HepG2 (cell line): ENCODE measurements around the gene PEX11B. TPM values are rescaled to one million over a fixed set of nuclear protein-coding genes. Genes with fewer than 3 reads are reported as not detected.

ENCODE experiments used
- ATAC-seq: fragments of 200-7000 bp; cut with Tn5 transposase; 3 replicates; pipeline ENCODE4 v1.9.1; 2020; ENCODE audit warnings: mild to moderate bottlenecking, moderate library complexity
- Bru-seq: library from RNA; stranded (reverse); fragments of 400-500 nt; gene quantifications from one replicate; lab custom pipeline; 2021; lab: Mats Ljungman, UMichigan
- BruChase-seq, 2 experiments: library from RNA; stranded (reverse); fragments of 400-500 nt; gene quantifications; one replicate each; lab custom pipeline; 2021; lab: Mats Ljungman, UMichigan
- BruUV-seq: library from RNA; stranded (reverse); fragments of 400-500 nt; replicated peaks from 2 replicates; lab custom pipeline; 2021; lab: Mats Ljungman, UMichigan
- CTCF ChIA-PET: fragments of 300-600 bp; formaldehyde crosslinking; extraction: SDS; loops from one replicate; lab custom pipeline; 2021; ENCODE audit warnings: low total read pairs, inconsistent platforms, low intra/inter-chr PET ratio; lab: Yijun Ruan, JAX
- POLR2A ChIA-PET: fragments of 350-600 bp; sonication (Branson Sonifier 250); formaldehyde crosslinking; loops from one replicate; lab custom pipeline; 2020; ENCODE audit warnings: antibody characterized with exemption, inconsistent platforms; lab: Yijun Ruan, JAX
- DNase-seq: peaks from one replicate; pipeline ENCODE4 v3.0.0-alpha.2; 2015; ENCODE audit warnings: low spot score
- FAIRE-seq: peaks from 3 replicates; lab custom pipeline; 2011; peaks lifted over from hg19 to GRCh38; lab: Jason Lieb, UNC
- H2AFZ ChIP-seq: one replicate; pipeline ENCODE4 v1.6.1; 2011; ENCODE audit warnings: low read length, inconsistent platforms
- H3K27ac ChIP-seq: fragments of 300-600 bp; 3 replicates; pipeline ENCODE4 v1.8.0; 2011; ENCODE audit warnings: mixed run types, mild to moderate bottlenecking, mixed read lengths, low read length, inconsistent platforms; ENCODE audit not compliant: insufficient read depth; ENCODE audit errors: extremely low read length
- H3K27me3 ChIP-seq, 2 experiments: fragments of 200-600 bp in 1 of 2; 2 replicates in 1 of 2; 3 replicates in 1 of 2; pipeline versions ENCODE4 v1.6.0 to v1.8.0; 2011; ENCODE audit warnings: low read length in 2 of 2, mild to moderate bottlenecking in 2 of 2, moderate library complexity in 2 of 2, inconsistent platforms in 1 of 2; ENCODE audit not compliant: insufficient read depth in 2 of 2, control insufficient read depth in 1 of 2
- H3K36me3 ChIP-seq, 2 experiments: fragments of 200-600 bp in 1 of 2; replicated peaks in 1 of 2; 2 replicates in 1 of 2; 3 replicates in 1 of 2; pipeline versions ENCODE4 v1.5.1 to v1.8.0; 2011; ENCODE audit warnings: low read length in 2 of 2, inconsistent platforms in 1 of 2; ENCODE audit not compliant: insufficient read depth in 2 of 2, control insufficient read depth in 1 of 2
- H3K4me1 ChIP-seq: 2 replicates; pipeline ENCODE4 v1.5.1; 2012; ENCODE audit warnings: low read length, inconsistent platforms; ENCODE audit not compliant: insufficient read depth
- H3K4me2 ChIP-seq: 2 replicates; pipeline ENCODE4 v1.6.0; 2011; ENCODE audit warnings: low read depth, low read length, inconsistent platforms
- H3K4me3 ChIP-seq, 3 experiments: fragments of 200-600 bp in 1 of 3; sonication (generic), shearing (Covaris generic) in 1 of 3; replicated peaks in 1 of 3; 2 replicates each; pipeline ENCODE4 v1.5.1; 2011 to 2016; ENCODE audit warnings: low read length in 3 of 3, inconsistent platforms in 2 of 3, low read depth in 2 of 3, mild to moderate bottlenecking in 2 of 3, control low read depth in 1 of 3, mixed read lengths in 1 of 3; ENCODE audit not compliant: insufficient read depth in 1 of 3
- H3K79me2 ChIP-seq: one replicate; pipeline ENCODE4 v1.6.1; 2011; ENCODE audit warnings: low read length, inconsistent platforms; ENCODE audit not compliant: insufficient read depth
- H3K9ac ChIP-seq: 2 replicates; pipeline ENCODE4 v1.6.0; 2011; ENCODE audit warnings: mild to moderate bottlenecking, low read depth, low read length, inconsistent platforms; ENCODE audit not compliant: insufficient read depth
- H3K9me3 ChIP-seq: 2 replicates; pipeline ENCODE4 v1.5.1; 2012; ENCODE audit warnings: mild to moderate bottlenecking, low read length
- H4K20me1 ChIP-seq: 2 replicates; pipeline ENCODE4 v1.6.0; 2011; ENCODE audit warnings: inconsistent platforms, mild to moderate bottlenecking, low read length, moderate library complexity; ENCODE audit not compliant: insufficient read depth
- FOXC1 ChIP-seq: sonication (generic); formaldehyde crosslinking; IDR thresholded peaks from 2 replicates; pipeline ENCODE4 v1.8.0; 2022; ENCODE audit warnings: mild to moderate bottlenecking, missing genetic modification reagents, borderline replicate concordance
- HBP1 ChIP-seq: IDR thresholded peaks from 2 replicates; pipeline ENCODE4 v1.6.1; 2016; ENCODE audit warnings: low read depth, control low read depth
- KLF13 ChIP-seq: sonication (generic); formaldehyde crosslinking; IDR thresholded peaks from 2 replicates; pipeline ENCODE4 v1.4.0; 2020; ENCODE audit warnings: mild to moderate bottlenecking, missing genetic modification reagents
- MZF1 ChIP-seq: sonication (generic); formaldehyde crosslinking; IDR thresholded peaks from 2 replicates; pipeline ENCODE4 v1.8.1; 2023; ENCODE audit warnings: mild to moderate bottlenecking, missing genetic modification reagents, borderline replicate concordance
- PCBP2 ChIP-seq: fragments of 200-400 bp; formaldehyde crosslinking; optimal IDR thresholded peaks from 2 replicates; pipeline ENCODE3; 2018; ENCODE audit warnings: low read length, low read depth; ENCODE audit not compliant: poor library complexity, severe bottlenecking
- ZBTB14 ChIP-seq: sonication (generic); formaldehyde crosslinking; IDR thresholded peaks from 2 replicates; pipeline ENCODE4 v1.4.0; 2020; ENCODE audit warnings: missing genetic modification reagents
- ZBTB49 ChIP-seq: sonication (generic); formaldehyde crosslinking; IDR thresholded peaks from 2 replicates; pipeline ENCODE4 v1.4.0; 2020; ENCODE audit warnings: missing genetic modification reagents, borderline replicate concordance
- ZNF580 ChIP-seq: IDR thresholded peaks from 2 replicates; pipeline ENCODE4 v1.6.1; 2016; ENCODE audit warnings: low read depth, borderline replicate concordance
- ZNF782 ChIP-seq: sonication (generic); formaldehyde crosslinking; IDR thresholded peaks from 2 replicates; pipeline ENCODE4 v1.4.0; 2020; ENCODE audit warnings: missing genetic modification reagents, mild to moderate bottlenecking, borderline replicate concordance
- ZSCAN20 ChIP-seq: sonication (generic); formaldehyde crosslinking; IDR thresholded peaks from 2 replicates; pipeline ENCODE4 v1.4.0; 2020; ENCODE audit warnings: missing genetic modification reagents, mild to moderate bottlenecking, borderline replicate concordance
- WGBS: methylation state at CpG from one replicate; pipeline ENCODE4 v1.1.6; 2017; ENCODE audit warnings: low lambda C conversion rate; 5-methylcytosine and 5-hydroxymethylcytosine counted together
- in situ Hi-C: cut with HindIII; loops from 2 replicates; pipeline ENCODE4 v1.10.0; 2017; ENCODE audit warnings: low pct_unique_long_range_greater_than_20kb; ENCODE audit not compliant: extremely low pct_ligation_motif_present
- intact Hi-C: fragments of 100-400 bp; cut with micrococcal nuclease; formaldehyde crosslinking; loops from one replicate; pipeline ENCODE4 v1.10.0; 2022; ENCODE audit not compliant: unreplicated experiment
- long read RNA-seq, 2 experiments: library from RNA in 1 of 2; library from polyadenylated mRNA in 1 of 2; stranded (forward) in 1 of 2; unstranded in 1 of 2; transcript quantifications; one replicate each; pipeline ENCODE4 v2.0.0, GENCODE V29; 2019 to 2022
- polyA minus RNA-seq, 3 experiments: library from RNA; depleted of rRNA, polyadenylated mRNA; stranded (reverse); fragments of >200 nt; gene quantifications; 2 replicates each; pipeline ENCODE4 v1.2.3, GENCODE V29; 2011; ENCODE audit warnings: low replicate concordance in 1 of 3
- polyA plus RNA-seq, 8 experiments: library from polyadenylated mRNA; depleted of rRNA in 3 of 8; stranded (reverse) in 7 of 8; unstranded in 1 of 8; fragments of >200 nt; fragmentation: Illumina TruSeq in 4 of 8; extraction: Trizol in 4 of 8; gene quantifications; 2 replicates each; pipeline versions ENCODE4 v1.2.1 to v1.2.3, GENCODE V29; 2011 to 2016; ENCODE audit warnings: low read depth in 4 of 8, missing spikeins in 1 of 8, mixed read lengths in 1 of 8; ENCODE audit not compliant: insufficient read depth in 1 of 8
- total RNA-seq, 5 experiments: library from RNA; depleted of rRNA; stranded (reverse); fragments of >200 nt; fragmentation: Illumina TruSeq; extraction: Trizol; gene quantifications; 2 replicates each; pipeline ENCODE4 v1.2.3, GENCODE V29; 2016; ENCODE audit warnings: low read depth in 1 of 5

Gene PEX11B
- total RNA-seq (2016; rRNA removed; fragmentation: Illumina TruSeq; extraction: Trizol) (21.6 and 26.2 TPM in 2 replicates), polyA plus RNA-seq (2011; rRNA removed) (38.8 and 48.4 TPM in 2 replicates), polyA minus RNA-seq (2011; rRNA and poly(A)+ RNA removed; ENCODE audit: low replicate concordance) (29.8 and 36.3 TPM in 2 replicates), Bru-seq, nascent RNA (percentile 60 among the genes with signal in this experiment), BruChase-seq, experiment 1, labeled RNA remaining after a 6-hour chase (percentile 78 among the genes with signal in this experiment), BruChase-seq, experiment 2, labeled RNA remaining after a 2-hour chase (percentile 75 among the genes with signal in this experiment)
- 6.1 and 8.7 TPM in 2 replicates for total RNA-seq (2016; cell fraction: cytosol; rRNA removed; fragmentation: Illumina TruSeq; extraction: Trizol; ENCODE audit: low read depth)
- 21.5 and 30.1 TPM in 2 replicates for total RNA-seq (2016; cell fraction: insoluble cytoplasmic fraction; rRNA removed; fragmentation: Illumina TruSeq; extraction: Trizol)
- total RNA-seq (2016; cell fraction: membrane; rRNA removed; fragmentation: Illumina TruSeq; extraction: Trizol): 12.7 and 13.4 TPM in 2 replicates
- 9.3 and 11.7 TPM in 2 replicates for total RNA-seq (2016; cell fraction: nucleus; rRNA removed; fragmentation: Illumina TruSeq; extraction: Trizol)
- 24.9 and 30.2 TPM in 2 replicates for polyA plus RNA-seq (2011; cell fraction: cytosol; rRNA removed)
- 11.0 and 14.0 TPM in 2 replicates for polyA plus RNA-seq (2011; cell fraction: nucleus; rRNA removed)
- 14.3 and 21.4 TPM in 2 replicates for polyA plus RNA-seq (2012)
- polyA plus RNA-seq (2016; cell fraction: cytosol; fragmentation: Illumina TruSeq; extraction: Trizol; ENCODE audit: low read depth): 4.2 and 4.4 TPM in 2 replicates
- polyA plus RNA-seq (2016; cell fraction: insoluble cytoplasmic fraction; fragmentation: Illumina TruSeq; extraction: Trizol; ENCODE audit: low read depth): 34.6 and 35.2 TPM in 2 replicates
- polyA plus RNA-seq (2016; cell fraction: membrane; fragmentation: Illumina TruSeq; extraction: Trizol; ENCODE audit: low read depth): 8.1 and 9.5 TPM in 2 replicates
- 17.7 and 21.1 TPM in 2 replicates for polyA plus RNA-seq (2016; cell fraction: nucleus; fragmentation: Illumina TruSeq; extraction: Trizol; ENCODE audit: insufficient read depth, low read depth)
- 9.1 and 13.4 TPM in 2 replicates for polyA minus RNA-seq (2011; cell fraction: cytosol; rRNA and poly(A)+ RNA removed)
- 6.4 and 7.0 TPM in 2 replicates for polyA minus RNA-seq (2011; cell fraction: nucleus; rRNA and poly(A)+ RNA removed)
- long read RNA-seq, experiment 1, transcript PEX11B-201 (4 exons, 1,740 nt): major isoform, 46 of 52 reads
- long read RNA-seq, experiment 1, partial matches to known transcripts: 2 of 52 reads
- long read RNA-seq, experiment 1, other reads (novel, unspliced or antisense): 4 of 52 reads
- long read RNA-seq, experiment 2, transcript PEX11B-201 (4 exons, 1,740 nt): major isoform, 23 of 33 reads
- long read RNA-seq, experiment 2, partial matches to known transcripts: 8 of 33 reads
- long read RNA-seq, experiment 2, other reads (novel, unspliced or antisense): 1 of 33 reads

- H3K9ac ChIP-seq: peak within 1 kb of the TSS; percentile 87
- intact Hi-C loops: loop anchor here (5.0 kb wide), 1 partner anchor 89 kb away; no protein-coding TSS in a partner anchor
- peak within 1 kb of the TSS; percentile 78 for H3K27ac ChIP-seq
- H3K4me2 ChIP-seq: peak within 1 kb of the TSS; percentile 99
- H2AFZ ChIP-seq: peak within 1 kb of the TSS; percentile 93
- 1% methylated on average over 40 of the region's 51 CpGs for WGBS
- peaks cover 1 to 9% of the 10 kb centered on the region in 2 experiments; a peak in 2 of 5 replicates for H3K36me3 ChIP-seq
- in situ Hi-C loops: no loop called here
- H4K20me1 ChIP-seq: no peaks in the 10 kb centered on the region
- DNase-seq (peak; percentile 70), FAIRE-seq (no peak), ATAC-seq (peak; percentile 90)
- BruUV-seq: no TSS peak
- peak within 1 kb of the TSS; percentile 79 to 99 (median 92) for H3K4me3 ChIP-seq
- H3K4me1 ChIP-seq: peaks cover 18% of the 10 kb centered on the region
- H3K27me3 ChIP-seq: no peaks in the 10 kb centered on the region; a peak in 1 of 5 replicates
- no peaks in the 10 kb centered on the region for H3K9me3 ChIP-seq
- CTCF ChIA-PET: interaction anchor here (0.9 kb wide), 1 partner anchor 26 kb away, joined by 3 read pairs; no protein-coding TSS in a partner anchor
- H3K79me2 ChIP-seq: peaks cover 8% of the 10 kb centered on the region
- POLR2A ChIA-PET: interaction anchor here (0.6 to 3.4 kb wide), 10 partner anchors 8 to 94 kb away, joined by 3 to 36 read pairs (median 3); partner anchors contain the start of genes ANKRD34A, ITGA10, LIX1L and NUDT17
- TF ChIP-seq FOXC1 (CRISPR knock-in tag) (no peak), HBP1 (CRISPR knock-in tag) (no peak), PCBP2 (no peak), ZBTB49 (CRISPR knock-in tag) (no peak), KLF13 (no peak), ZSCAN20 (no peak), ZBTB14 (CRISPR knock-in tag) (no peak), ZNF580 (CRISPR knock-in tag) (no peak), MZF1 (CRISPR knock-in tag) (0 out of 2 replicates have a peak, but pooled peaks have one; percentile 15), ZNF782 (CRISPR knock-in tag) (no peak; the same call in 1 of the 2 replicates)
These were observed at the start of gene PEX11B for GRCh38 chr1:145918144-145918991. Gene PEX11B, minus strand, starts transcription at chr1:145918717. Its CDS starts 29 bp downstream, at chr1:145918688.
